Camera-type eye (tissue), 1 donor: Measurements from ENCODE around the gene YTHDF2. TPM values are rescaled to one million over a fixed set of nuclear protein-coding genes. Genes with fewer than 3 reads are reported as not detected.

Experiments used
- total RNA-seq: library from RNA; depleted of rRNA; stranded (reverse); fragments of >200 nt; gene quantifications from one replicate; pipeline ENCODE4 v1.2.3, GENCODE V29; 2014

The YTHDF2 gene
- 79.8 TPM for total RNA-seq

DNA sequence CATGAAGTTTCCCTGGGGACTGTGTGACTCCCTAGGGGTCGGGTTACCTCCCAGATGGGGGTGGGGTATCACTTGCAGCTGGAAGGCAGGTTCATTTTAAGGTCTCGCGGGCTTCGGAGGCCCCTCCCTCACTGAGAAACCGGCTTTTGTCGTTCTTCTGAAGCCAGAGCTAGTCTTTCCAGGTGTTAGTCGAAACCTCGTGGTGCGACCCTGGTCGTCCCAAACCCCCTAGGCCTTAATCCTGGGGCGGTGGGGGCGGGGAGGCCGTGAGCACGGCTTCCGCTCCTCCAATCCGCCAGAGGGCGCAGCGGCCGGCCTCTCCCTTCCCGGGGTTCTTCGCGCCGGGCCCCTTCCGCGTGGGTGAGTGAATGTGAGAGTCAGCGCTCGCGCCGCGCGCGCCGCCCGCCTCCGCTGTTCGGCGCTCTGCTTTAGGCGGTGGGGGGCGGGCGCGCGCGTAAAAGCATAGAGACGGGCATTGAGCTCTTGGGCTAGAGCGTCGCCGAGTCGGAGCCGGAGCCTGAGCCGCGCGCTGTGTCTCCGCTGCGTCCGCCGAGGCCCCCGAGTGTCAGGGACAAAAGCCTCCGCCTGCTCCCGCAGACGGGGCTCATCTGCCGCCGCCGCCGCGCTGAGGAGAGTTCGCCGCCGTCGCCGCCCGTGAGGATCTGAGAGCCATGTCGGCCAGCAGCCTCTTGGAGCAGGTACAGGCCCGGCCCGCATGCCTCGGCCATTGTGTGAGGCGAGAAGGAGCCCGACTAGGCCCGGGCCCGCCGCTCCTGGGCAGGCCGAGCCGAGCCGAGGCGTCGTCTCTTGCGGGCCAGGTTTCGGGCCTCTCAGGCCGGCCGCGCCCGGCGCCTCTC lies at the start of gene YTHDF2:
Gene YTHDF2, plus strand, starts transcription at position 491 of the 857 bp plus-strand sequence. Its CDS starts 181 bp downstream, at position 672.

GRCh38 chr1:28811766-28812668 lies 75.3 kb downstream of the YTHDF2 start, which contains the start of gene OPRD1:
Gene OPRD1, plus strand, starts transcription at chr1:28812170. Its CDS starts 214 bp downstream, at chr1:28812384.

Other genes starting within 250 kb of the YTHDF2 start
- 20.4 TPM for gene RCC1, start 230.9 kb upstream of the YTHDF2 start, total RNA-seq
- gene TRNAU1AP, start 183.9 kb upstream of the YTHDF2 start, total RNA-seq = 28.0 TPM
- 7.8 TPM for gene RAB42, start 144.7 kb upstream of the YTHDF2 start, total RNA-seq
- gene TAF12, start 93.9 kb upstream of the YTHDF2 start, total RNA-seq = 20.7 TPM
- gene RNU11, start 88.3 kb upstream of the YTHDF2 start, total RNA-seq = not detected
- 15.6 TPM for gene GMEB1, start 68.2 kb upstream of the YTHDF2 start, total RNA-seq
- gene OPRD1, start 75.2 kb downstream of the YTHDF2 start, total RNA-seq = 5.2 TPM
- gene EPB41, start 177.6 kb downstream of the YTHDF2 start, total RNA-seq = 212 TPM